CD4-positive, alpha-beta T cell treated with Interleukin-15 for 1 hour (primary cell): ENCODE measurements around the gene CDKAL1.
"Not testable (repeated sequence)": the region's sequence is repeated elsewhere in the genome, so short reads cannot be mapped to it uniquely, and the experiment has no call there.

ENCODE experiments used
- DNase-seq: peaks from one replicate; pipeline ENCODE4 v3.0.0-alpha.2; 2020

The CDKAL1 gene

GRCh38 chr6:20554817-20555216 lies 20.6 kb downstream of the CDKAL1 start:
- DNase-seq: no peak

- DNase-seq: no peak
Measured at GRCh38 chr6:20559924-20560551, 25.8 kb downstream of the CDKAL1 start.

- no peak for DNase-seq
Measured at GRCh38 chr6:20563377-20563776, 29.1 kb downstream of the CDKAL1 start.

- DNase-seq: no peak
Measured at GRCh38 chr6:20564269-20564668, 30.0 kb downstream of the CDKAL1 start.

GRCh38 chr6:20564777-20565176 lies 30.5 kb downstream of the CDKAL1 start:
- no peak for DNase-seq

- DNase-seq: no peak
Measured at GRCh38 chr6:20565342-20565741, 31.1 kb downstream of the CDKAL1 start.

- DNase-seq: no peak
Measured at GRCh38 chr6:20566109-20566508, 31.9 kb downstream of the CDKAL1 start.

- DNase-seq: no peak
Measured at GRCh38 chr6:20569000-20569610, 34.8 kb downstream of the CDKAL1 start.

GRCh38 chr6:20571261-20571660 lies 37.0 kb downstream of the CDKAL1 start:
- DNase-seq: no peak

GRCh38 chr6:20572288-20572687 lies 38.0 kb downstream of the CDKAL1 start:
- no peak for DNase-seq

GRCh38 chr6:20572940-20573339 lies 38.7 kb downstream of the CDKAL1 start:
- DNase-seq: no peak

- no peak for DNase-seq
Measured at GRCh38 chr6:20574355-20574754, 40.1 kb downstream of the CDKAL1 start.

GRCh38 chr6:20575125-20575524 lies 40.9 kb downstream of the CDKAL1 start:
- no peak for DNase-seq

GRCh38 chr6:20575704-20576451 lies 41.6 kb downstream of the CDKAL1 start:
- DNase-seq: no peak

GRCh38 chr6:20577173-20577688 lies 43.0 kb downstream of the CDKAL1 start:
- no peak for DNase-seq

- no peak for DNase-seq
Measured at GRCh38 chr6:20581070-20581469, 46.8 kb downstream of the CDKAL1 start.

GRCh38 chr6:20582586-20583443 lies 48.6 kb downstream of the CDKAL1 start:
- DNase-seq: no peak

GRCh38 chr6:20583444-20583800 lies 49.2 kb downstream of the CDKAL1 start:
- DNase-seq: no peak

- no peak for DNase-seq
Measured at GRCh38 chr6:20584100-20584731, 50.0 kb downstream of the CDKAL1 start.

- DNase-seq: no peak
Measured at GRCh38 chr6:20589266-20589665, 55.0 kb downstream of the CDKAL1 start.

GRCh38 chr6:20590476-20590875 lies 56.2 kb downstream of the CDKAL1 start:
- not testable (repeated sequence) for DNase-seq

GRCh38 chr6:20594299-20594853 lies 60.1 kb downstream of the CDKAL1 start:
- DNase-seq: not testable (repeated sequence)
